HCT116 (cell line): ENCODE data around the gene GAL3ST2. TPM values are rescaled to one million over a fixed set of nuclear protein-coding genes. Genes with fewer than 3 reads are reported as not detected.

Experiments
- ATAC-seq: fragments of 200-7000 bp; cut with Tn5 transposase; 2 replicates; pipeline ENCODE4 v1.9.1; 2020; ENCODE audit warnings: mild to moderate bottlenecking, moderate library complexity
- BruUV-seq: library from RNA; stranded (reverse); fragments of 400-500 nt; replicated peaks from 2 replicates; lab custom pipeline; 2021; lab: Mats Ljungman, UMichigan
- CTCF ChIA-PET: fragments of 300-600 bp; sonication (Branson Sonifier 250); formaldehyde crosslinking; loops from one replicate; lab custom pipeline; 2021; ENCODE audit warnings: antibody characterized with exemption; lab: Charles Lee
- POLR2A ChIA-PET: fragments of 300-600, 350-600 bp; sonication (Branson Sonifier 250); formaldehyde crosslinking; loops from one replicate; lab custom pipeline; 2021; ENCODE audit warnings: antibody characterized with exemption; lab: Charles Lee
- RAD21 ChIA-PET, 2 experiments: fragments of 300-600 bp; sonication (Branson Sonifier 250); formaldehyde crosslinking; loops; one replicate each; lab custom pipeline; 2023; ENCODE audit warnings: low total read pairs in 2 of 2; ENCODE audit not compliant: uncharacterized antibody in 2 of 2, unreplicated experiment in 2 of 2, low non-redundant PET in 1 of 2; lab: Charles Lee
- DNase-seq: peaks from one replicate; pipeline ENCODE4 v3.0.0-alpha.2; 2010; ENCODE audit warnings: low read depth, low spot score
- H2AFZ ChIP-seq: fragments of 200-600 bp; shearing (Covaris generic), sonication (generic); 2 replicates; pipeline ENCODE4 v1.6.1; 2017; ENCODE audit warnings: low read depth, mixed run types, mixed read lengths, antibody characterized with exemption, low read length; ENCODE audit not compliant: poor library complexity, severe bottlenecking
- H3K27ac ChIP-seq: 2 replicates; pipeline ENCODE4 v1.5.1; 2012; ENCODE audit warnings: low read depth, low read length
- H3K27me3 ChIP-seq: fragments of 200-600 bp; sonication (generic); 2 replicates; pipeline ENCODE4 v1.6.1; 2016; ENCODE audit warnings: mixed run types, low read length, mixed read lengths; ENCODE audit not compliant: insufficient read depth
- H3K36me3 ChIP-seq, 2 experiments: fragments of 200-500 bp in 1 of 2; fragments of 200-600 bp in 1 of 2; sonication (Bioruptor generic) in 1 of 2; sonication (generic) in 1 of 2; 2 replicates each; pipeline versions ENCODE4 v1.5.1 to v1.6.1; 2014 to 2016; ENCODE audit warnings: low read length in 2 of 2, inconsistent platforms in 1 of 2, mixed read lengths in 1 of 2, mixed run types in 1 of 2; ENCODE audit not compliant: insufficient read depth in 2 of 2, control insufficient read depth in 1 of 2
- H3K4me1 ChIP-seq, 2 experiments: fragments of 200-600 bp in 1 of 2; sonication (generic) in 1 of 2; 2 replicates each; pipeline versions ENCODE4 v1.5.1 to v1.6.1; 2012 to 2017; ENCODE audit warnings: low read length in 2 of 2, inconsistent platforms in 1 of 2, mild to moderate bottlenecking in 1 of 2, mixed read lengths in 1 of 2, mixed run types in 1 of 2, moderate library complexity in 1 of 2; ENCODE audit not compliant: insufficient read depth in 2 of 2, control insufficient read depth in 1 of 2
- H3K4me2 ChIP-seq: fragments of 200-600 bp; sonication (generic); 2 replicates; pipeline ENCODE4 v1.6.1; 2017; ENCODE audit warnings: mixed run types, low read length, mixed read lengths
- H3K4me3 ChIP-seq, 2 experiments: fragments of 200-600 bp in 1 of 2; sonication (generic) in 1 of 2; replicated peaks in 1 of 2; 2 replicates each; pipeline ENCODE4 v1.5.1; 2011 to 2016; ENCODE audit warnings: low read length in 2 of 2, control low read depth in 1 of 2, low read depth in 1 of 2, mild to moderate bottlenecking in 1 of 2, mixed read lengths in 1 of 2, mixed run types in 1 of 2
- H3K79me2 ChIP-seq: fragments of 200-600 bp; sonication (generic); 2 replicates; pipeline ENCODE4 v1.6.1; 2017; ENCODE audit warnings: mild to moderate bottlenecking, mixed run types, low read length, moderate library complexity, mixed read lengths; ENCODE audit not compliant: insufficient read depth
- H3K9ac ChIP-seq: fragments of 200-600 bp; sonication (generic); 2 replicates; pipeline ENCODE4 v1.6.1; 2016; ENCODE audit warnings: low read length, mixed read lengths
- H3K9me2 ChIP-seq: fragments of 200-600 bp; sonication (generic), shearing (Covaris generic); 2 replicates; pipeline ENCODE4 v1.6.1; 2017; ENCODE audit warnings: mixed run types, mild to moderate bottlenecking, moderate library complexity; ENCODE audit not compliant: insufficient read depth
- H3K9me3 ChIP-seq, 2 experiments: fragments of 200-500 bp in 1 of 2; fragments of 200-600 bp in 1 of 2; sonication (Bioruptor generic) in 1 of 2; sonication (generic) in 1 of 2; 2 replicates each; pipeline ENCODE4 v1.6.1; 2014 to 2017; ENCODE audit warnings: low read length in 2 of 2, mixed read lengths in 2 of 2, inconsistent platforms in 1 of 2, low read depth in 1 of 2, mild to moderate bottlenecking in 1 of 2, mixed run types in 1 of 2, moderate library complexity in 1 of 2; ENCODE audit not compliant: control insufficient read depth in 1 of 2, insufficient read depth in 1 of 2
- H4K20me1 ChIP-seq: fragments of 200-600 bp; sonication (generic), shearing (Covaris generic); 2 replicates; pipeline ENCODE4 v1.6.1; 2017; ENCODE audit warnings: mixed run types, mild to moderate bottlenecking, moderate library complexity; ENCODE audit not compliant: insufficient read depth
- CBX3 ChIP-seq: IDR thresholded peaks from 2 replicates; pipeline ENCODE4 v1.6.1; 2012; ENCODE audit warnings: low read depth
- EGR1 ChIP-seq: IDR thresholded peaks from 2 replicates; pipeline ENCODE4 v1.6.1; 2012; ENCODE audit warnings: low read depth
- ELF1 ChIP-seq: IDR thresholded peaks from 2 replicates; pipeline ENCODE4 v1.6.1; 2012; ENCODE audit warnings: low read depth, borderline replicate concordance
- EZH2 ChIP-seq: fragments of 200-600 bp; sonication (generic); IDR thresholded peaks from 2 replicates; pipeline ENCODE4 v1.6.1; 2017; ENCODE audit warnings: antibody characterized with exemption, mixed run types
- EZH2phosphoT487 ChIP-seq: fragments of 200-600 bp; IDR thresholded peaks from 2 replicates; pipeline ENCODE4 v1.6.1; 2018; ENCODE audit warnings: antibody characterized with exemption, borderline replicate concordance
- FOSL1 ChIP-seq: IDR thresholded peaks from 2 replicates; pipeline ENCODE4 v1.6.1; 2012; ENCODE audit warnings: low read depth
- POLR2A ChIP-seq: IDR thresholded peaks from 2 replicates; pipeline ENCODE4 v1.7.0; 2011; ENCODE audit warnings: borderline replicate concordance; ENCODE audit not compliant: insufficient read depth, insufficient read length; ENCODE audit errors: extremely low read depth
- POLR2AphosphoS5 ChIP-seq: IDR thresholded peaks from 2 replicates; pipeline ENCODE4 v1.6.1; 2011; ENCODE audit warnings: mild to moderate bottlenecking, low read depth, low read length, moderate library complexity
- SIN3A ChIP-seq: IDR thresholded peaks from 2 replicates; pipeline ENCODE4 v1.6.1; 2012; ENCODE audit warnings: low read depth
- SP1 ChIP-seq: IDR thresholded peaks from 2 replicates; pipeline ENCODE4 v1.6.1; 2012; ENCODE audit warnings: low read depth
- SRF ChIP-seq: IDR thresholded peaks from 2 replicates; pipeline ENCODE4 v1.6.1; 2012; ENCODE audit warnings: low read depth
- TCF7L2 ChIP-seq: IDR thresholded peaks from 2 replicates; pipeline ENCODE4 v1.7.0; 2011; ENCODE audit warnings: borderline replicate concordance, inconsistent platforms; ENCODE audit not compliant: insufficient read depth, insufficient read length; ENCODE audit errors: extremely low read depth
- YY1 ChIP-seq: IDR thresholded peaks from 2 replicates; pipeline ENCODE4 v1.6.1; 2011; ENCODE audit warnings: low read length, low read depth, moderate library complexity, mild to moderate bottlenecking; ENCODE audit not compliant: insufficient replicate concordance; ENCODE audit errors: extremely low read depth
- intact Hi-C: fragments of 100-400 bp; cut with micrococcal nuclease; formaldehyde crosslinking; loops from 2 replicates; pipeline ENCODE4 v1.10.0; 2022
- total RNA-seq: library from RNA; stranded (reverse); gene quantifications from one replicate; pipeline ENCODE4 v1.2.1, GENCODE V29; 2021; ENCODE audit not compliant: unreplicated experiment
- TF ChIP-seq, protein P1 (sequence below), 3 experiments: fragments of 200-600 bp in 1 of 3; sonication (generic) in 1 of 3; IDR thresholded peaks in 2 of 3; conservative IDR thresholded peaks in 1 of 3; 2 replicates each; pipeline ENCODE4 v1.5.1; 2012 to 2017; ENCODE audit warnings: low read depth in 2 of 3, low read length in 2 of 3, antibody characterized with exemption in 1 of 3, borderline replicate concordance in 1 of 3, control low read depth in 1 of 3, mild to moderate bottlenecking in 1 of 3, mixed read lengths in 1 of 3, mixed run types in 1 of 3, moderate library complexity in 1 of 3; ENCODE audit not compliant: insufficient read depth in 1 of 3
- TF ChIP-seq, protein P2 (sequence below): IDR thresholded peaks from 2 replicates; pipeline ENCODE4 v1.6.1; 2012

The GAL3ST2 gene
- total RNA-seq, 1 experiment from 2014 or later: 0.44 TPM

DNA sequence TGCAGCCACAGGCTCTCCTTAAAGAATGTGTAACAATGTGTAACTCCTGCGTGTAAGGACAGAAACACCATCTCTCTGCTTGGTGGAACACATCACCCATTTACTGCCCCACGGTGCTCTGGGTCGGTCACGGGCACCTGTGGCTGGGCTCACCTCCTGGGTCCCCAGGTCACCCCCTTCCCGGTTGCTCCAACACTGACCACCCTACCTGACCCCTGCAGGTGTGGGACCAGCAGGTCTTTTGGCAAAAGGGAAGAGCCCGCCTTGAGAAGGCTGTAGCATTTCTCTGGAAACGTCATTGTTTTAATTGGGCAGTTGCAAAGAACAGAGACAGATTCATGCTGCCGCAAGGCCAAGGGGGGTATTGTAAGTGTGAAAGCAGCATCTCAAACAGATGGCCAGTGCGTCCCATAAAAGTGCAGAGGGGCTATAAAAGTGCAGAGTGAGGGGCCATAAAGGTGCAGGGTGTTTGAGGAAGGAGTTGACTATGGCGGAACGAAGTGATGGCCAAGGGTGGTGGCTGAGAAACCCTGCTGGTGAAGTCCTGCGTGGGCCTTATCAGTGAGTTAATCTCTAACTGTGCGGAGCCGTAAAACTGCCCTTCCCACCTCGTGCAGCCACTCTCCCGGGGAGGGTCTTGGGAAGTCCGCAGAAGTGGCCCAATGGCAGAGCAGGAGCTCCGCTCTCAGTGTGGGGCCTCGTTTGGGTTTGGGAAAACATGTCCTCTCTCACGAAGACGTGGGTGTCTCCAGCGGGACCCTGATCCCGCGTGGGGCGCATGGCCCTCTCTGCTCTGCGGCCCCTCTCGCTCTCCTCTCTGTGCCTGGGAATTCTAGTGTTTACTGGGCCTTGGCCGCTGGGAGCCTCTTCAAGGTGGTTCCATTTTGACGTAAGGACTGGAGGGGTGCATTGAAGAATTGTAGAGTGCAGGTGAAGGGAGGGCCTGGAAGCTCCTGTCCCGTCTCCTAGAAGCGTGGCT, 18.7 kb downstream of the GAL3ST2 start:
- Histone ChIP-seq H3K9me2 (no peaks in the 10 kb centered on the region), H3K4me1 (peaks cover 15 to 20% of the 10 kb centered on the region in 2 experiments), H3K4me3 (no peak overlapping the region), H3K9ac (no peak overlapping the region), H3K27me3 (no peaks in the 10 kb centered on the region), H3K79me2 (no peaks in the 10 kb centered on the region), H4K20me1 (no peaks in the 10 kb centered on the region), H3K9me3 (no peaks in the 10 kb centered on the region), H3K27ac (no peak overlapping the region), H2AFZ (no peak overlapping the region), H3K4me2 (no peak overlapping the region), H3K36me3 (no peaks in the 10 kb centered on the region)
- ChIA-PET POLR2A (no interaction called here), RAD21 (no interaction called here), CTCF (no interaction called here)
- ATAC-seq (no peak), DNase-seq (no peak)
- TF ChIP-seq CBX3: no peak
- no peak for TF ChIP-seq EZH2phosphoT487
- no peak for TF ChIP-seq YY1
- TF ChIP-seq POLR2A: no peak
- no peak for TF ChIP-seq EZH2
- TF ChIP-seq, protein P1, sequence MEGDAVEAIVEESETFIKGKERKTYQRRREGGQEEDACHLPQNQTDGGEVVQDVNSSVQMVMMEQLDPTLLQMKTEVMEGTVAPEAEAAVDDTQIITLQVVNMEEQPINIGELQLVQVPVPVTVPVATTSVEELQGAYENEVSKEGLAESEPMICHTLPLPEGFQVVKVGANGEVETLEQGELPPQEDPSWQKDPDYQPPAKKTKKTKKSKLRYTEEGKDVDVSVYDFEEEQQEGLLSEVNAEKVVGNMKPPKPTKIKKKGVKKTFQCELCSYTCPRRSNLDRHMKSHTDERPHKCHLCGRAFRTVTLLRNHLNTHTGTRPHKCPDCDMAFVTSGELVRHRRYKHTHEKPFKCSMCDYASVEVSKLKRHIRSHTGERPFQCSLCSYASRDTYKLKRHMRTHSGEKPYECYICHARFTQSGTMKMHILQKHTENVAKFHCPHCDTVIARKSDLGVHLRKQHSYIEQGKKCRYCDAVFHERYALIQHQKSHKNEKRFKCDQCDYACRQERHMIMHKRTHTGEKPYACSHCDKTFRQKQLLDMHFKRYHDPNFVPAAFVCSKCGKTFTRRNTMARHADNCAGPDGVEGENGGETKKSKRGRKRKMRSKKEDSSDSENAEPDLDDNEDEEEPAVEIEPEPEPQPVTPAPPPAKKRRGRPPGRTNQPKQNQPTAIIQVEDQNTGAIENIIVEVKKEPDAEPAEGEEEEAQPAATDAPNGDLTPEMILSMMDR (IDR thresholded peaks at IDR 0.05 in 2 of 3, conservative IDR thresholded peaks at IDR 0.05 in 1 of 3; ENCODE audit: borderline replicate concordance in 1 of 3, insufficient read depth in 1 of 3, low read depth in 2 of 3, low read length in 2 of 3): no peak
- no peak for TF ChIP-seq SIN3A
- TF ChIP-seq ELF1: no peak
- no peak for TF ChIP-seq EGR1
- TF ChIP-seq FOSL1: no peak
- TF ChIP-seq SP1: no peak
- TF ChIP-seq, protein P2, sequence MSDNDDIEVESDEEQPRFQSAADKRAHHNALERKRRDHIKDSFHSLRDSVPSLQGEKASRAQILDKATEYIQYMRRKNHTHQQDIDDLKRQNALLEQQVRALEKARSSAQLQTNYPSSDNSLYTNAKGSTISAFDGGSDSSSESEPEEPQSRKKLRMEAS: no peak
- TF ChIP-seq POLR2AphosphoS5: no peak
- no peak for TF ChIP-seq TCF7L2
- no peak for TF ChIP-seq SRF
- intact Hi-C loops: no loop called here
- BruUV-seq: no TSS peak
